HG03521 (cell line): ENCODE results near the gene AXIN2.
"Not testable (repeated sequence)": the region's sequence is repeated elsewhere in the genome, so short reads cannot be mapped to it uniquely, and the experiment has no call there.

Source experiments
- ATAC-seq: cut with Tn5 transposase; IDR thresholded peaks from one replicate; pipeline ENCODE4 v1.9.1; 2021; ENCODE audit warnings: mild to moderate bottlenecking, moderate library complexity; ENCODE audit not compliant: unreplicated experiment

The AXIN2 gene

DNA sequence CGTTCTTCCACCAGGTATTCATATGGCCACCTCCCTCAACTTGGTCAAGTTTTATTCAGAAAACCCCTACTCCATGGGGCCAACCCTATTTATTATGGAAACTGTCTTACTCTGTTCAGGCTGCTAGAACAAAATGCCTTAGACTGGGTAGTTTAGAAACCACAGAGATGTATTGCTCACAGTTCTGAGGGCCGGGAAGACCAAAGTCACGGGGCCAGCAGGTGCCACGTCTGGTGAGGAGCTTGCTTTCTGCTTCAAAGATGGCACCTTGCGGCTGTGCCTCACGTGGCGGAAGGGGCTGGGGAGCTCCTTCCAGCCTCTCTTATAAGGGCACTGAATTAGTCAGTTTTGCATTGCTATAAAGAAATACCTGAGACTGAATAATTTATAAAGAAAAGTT lies 74.3 kb downstream of the AXIN2 start:
- ATAC-seq, result no peak

DNA sequence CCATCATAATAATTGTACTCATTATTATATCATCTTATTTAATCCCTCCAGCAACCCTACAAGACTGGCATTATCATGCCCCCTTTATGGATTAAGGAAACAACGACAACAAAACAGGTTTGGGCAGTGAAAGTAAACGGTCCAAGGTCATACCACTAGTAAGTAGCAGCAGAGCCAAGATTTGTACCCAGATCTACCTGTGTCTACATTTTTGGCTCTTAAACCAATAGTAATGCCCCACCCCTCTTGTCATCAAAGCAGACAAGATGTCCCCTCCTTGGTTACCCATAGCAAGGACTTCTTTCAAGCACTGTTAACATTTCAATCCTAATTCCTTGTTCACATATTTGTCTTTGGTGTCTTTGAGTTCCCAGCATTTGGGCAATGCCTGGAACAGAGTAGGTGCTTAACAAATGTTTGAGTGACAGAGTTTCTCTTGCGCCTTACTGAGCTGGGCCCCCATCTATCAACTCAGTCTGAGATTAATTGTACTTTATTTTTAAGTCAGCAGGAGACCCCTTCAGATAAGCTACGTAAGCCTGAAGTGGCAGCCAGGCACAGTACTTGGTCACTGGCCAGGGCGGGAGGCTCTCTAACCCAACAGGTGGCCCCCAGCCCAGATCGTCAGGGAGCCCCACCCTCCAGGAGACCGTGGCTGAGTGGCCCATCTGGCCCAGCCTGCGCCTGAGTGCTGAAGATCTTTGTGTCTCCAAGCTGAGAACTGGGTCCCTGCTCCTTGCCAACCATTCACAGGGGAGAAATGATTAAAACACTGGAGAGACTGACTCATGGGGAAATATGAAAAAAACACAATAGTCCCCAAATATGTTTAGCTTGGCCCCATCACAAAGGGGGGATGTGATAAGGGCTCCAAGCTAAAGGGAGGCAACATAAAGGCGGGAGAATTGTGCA lies 75.8 kb downstream of the AXIN2 start:
- no peak for ATAC-seq

DNA sequence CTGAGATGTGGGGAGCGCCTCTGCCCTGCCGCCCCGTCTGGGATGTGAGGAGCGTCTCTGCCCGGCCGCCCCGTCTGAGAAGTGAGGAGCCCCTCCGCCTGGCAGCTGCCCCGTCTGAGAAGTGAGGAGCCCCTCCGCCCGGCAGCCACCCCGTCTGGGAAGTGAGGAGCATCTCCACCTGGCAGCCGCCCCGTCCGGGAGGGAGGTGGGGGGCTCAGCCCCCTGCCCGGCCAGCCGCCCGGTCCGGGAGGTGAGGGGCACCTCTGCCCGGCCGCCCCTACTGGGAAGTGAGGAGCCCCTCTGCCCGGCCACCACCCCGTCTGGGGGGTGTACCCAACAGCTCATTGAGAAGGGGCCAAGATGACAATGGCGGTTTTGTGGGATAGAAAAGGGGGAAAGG lies 77.0 kb downstream of the AXIN2 start:
- not testable (repeated sequence) for ATAC-seq

DNA sequence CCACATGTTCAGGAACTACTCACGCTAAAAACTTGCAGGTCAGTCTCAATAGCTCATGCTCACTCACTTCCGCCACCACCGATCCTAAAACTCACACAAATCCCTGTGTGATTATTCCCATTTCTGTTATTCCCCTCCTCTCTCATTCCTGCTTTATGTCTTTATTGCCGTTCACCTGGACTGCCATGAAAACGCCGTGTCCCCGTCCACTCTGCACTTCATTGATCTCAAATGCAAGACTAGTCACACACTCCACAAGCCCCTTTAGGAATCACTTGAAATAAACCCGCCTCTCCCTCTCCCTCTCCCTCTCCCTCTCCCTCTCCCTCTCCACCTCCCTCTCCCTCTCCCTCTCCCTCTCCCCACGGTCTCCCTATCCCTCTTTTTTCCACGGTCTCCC lies 78.0 kb downstream of the AXIN2 start:
- ATAC-seq, result no peak

DNA sequence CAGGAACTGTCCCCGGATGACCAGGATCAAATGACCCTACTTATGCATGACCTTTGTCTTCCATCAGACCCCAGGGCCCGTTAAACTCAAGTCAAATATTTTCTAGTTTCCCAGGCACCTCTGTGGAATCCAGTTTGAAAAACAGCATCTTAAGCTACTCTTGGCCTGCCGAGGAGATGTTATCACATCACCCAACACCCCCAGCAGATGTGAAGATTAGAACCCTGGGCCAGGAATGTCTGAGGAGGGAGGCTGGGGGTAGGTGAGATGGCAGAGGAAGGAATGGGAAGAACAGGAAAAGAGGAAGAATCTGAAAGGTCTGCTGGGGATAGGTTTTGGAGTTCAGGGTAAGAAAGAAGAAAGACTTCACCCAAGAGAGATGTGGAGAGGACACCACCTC lies 79.2 kb downstream of the AXIN2 start:
- no peak for ATAC-seq

DNA sequence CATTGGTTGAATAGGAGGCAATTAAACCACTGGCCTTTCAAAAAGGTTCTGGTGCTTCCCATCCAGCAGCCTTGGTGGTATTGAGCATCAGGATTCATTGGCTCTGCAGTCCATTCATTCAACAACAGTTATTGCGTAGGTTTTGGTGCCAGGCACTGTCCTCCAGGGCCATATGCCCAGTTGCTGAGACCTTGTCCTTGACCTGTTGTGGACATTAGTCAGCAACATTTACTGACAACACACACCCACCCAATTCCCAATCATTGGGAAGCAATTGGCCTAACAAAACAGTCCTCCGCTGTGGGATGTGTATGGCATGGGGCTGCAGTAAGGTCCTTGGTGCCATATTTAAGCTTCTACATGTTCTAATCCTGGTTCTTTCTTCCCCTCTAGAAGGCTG lies 82.2 kb downstream of the AXIN2 start:
- ATAC-seq, result no peak
